GM19468 (cell line): ENCODE measurements around the gene C5orf15.

Source experiments
- ATAC-seq: cut with Tn5 transposase; IDR thresholded peaks from one replicate; pipeline ENCODE4 v1.9.1; 2021; ENCODE audit warnings: mild to moderate bottlenecking, moderate library complexity, moderate number of reproducible peaks; ENCODE audit not compliant: unreplicated experiment; ENCODE audit errors: extremely low read depth

C5orf15 gene

DNA sequence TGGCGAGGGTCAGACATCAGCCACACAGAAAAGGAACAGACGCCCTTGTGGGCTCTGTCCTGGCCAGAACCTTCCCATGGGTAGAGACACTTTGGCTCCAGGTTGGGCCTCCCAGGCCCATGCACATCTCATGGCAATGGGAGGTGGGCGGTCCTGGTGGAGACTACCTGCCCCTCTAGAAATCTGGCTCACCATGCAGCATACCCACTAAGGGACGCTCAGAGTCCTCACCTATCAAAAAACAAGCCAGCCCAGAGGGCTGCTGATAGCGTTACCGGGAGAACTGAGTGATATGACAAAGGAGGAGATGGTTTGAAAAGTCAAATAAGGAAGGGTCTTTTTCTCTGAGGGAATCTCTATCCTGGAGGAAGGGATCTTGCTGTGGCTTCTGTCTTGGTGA lies 62.1 kb downstream of the C5orf15 start:
- no peak for ATAC-seq
